MM.1S (cell line): ENCODE data around the gene MINK1.

ENCODE experiments used
- CTCF ChIP-seq: fragments of 300-600 bp; sonication (generic); IDR thresholded peaks from 2 replicates; pipeline ENCODE4 v1.5.1; 2016; ENCODE audit warnings: antibody characterized with exemption, low read length, mixed read lengths
- EZH2 ChIP-seq: fragments of 300-600 bp; sonication (generic); optimal IDR thresholded peaks from 2 replicates; pipeline ENCODE3; 2017; ENCODE audit warnings: low read depth, mild to moderate bottlenecking, antibody characterized with exemption, low read length, mixed read lengths
- EZH2phosphoT487 ChIP-seq: fragments of 300-600 bp; sonication (generic); IDR thresholded peaks from 2 replicates; pipeline ENCODE4 v1.6.1; 2018; ENCODE audit warnings: antibody characterized with exemption, low read length

GRCh38 chr17:4900231-4901107 is 67.3 kb downstream of the MINK1 start:
- TF ChIP-seq CTCF (no peak), EZH2 (no peak), EZH2phosphoT487 (no peak)
